PFSK-1 (cell line): ENCODE results near the gene RASSF3.

Experiments used
- FOXP2 ChIP-seq: optimal IDR thresholded peaks from 2 replicates; pipeline ENCODE3; 2011; ENCODE audit warnings: borderline replicate concordance, control low read depth, inconsistent platforms; ENCODE audit not compliant: insufficient read depth; ENCODE audit errors: extremely low read length, extremely low read depth
- POLR2AphosphoS5 ChIP-seq: IDR thresholded peaks from 2 replicates; pipeline ENCODE4 v1.6.1; 2012; ENCODE audit warnings: low read depth, mild to moderate bottlenecking, control low read depth, low read length, moderate library complexity
- SIN3A ChIP-seq: IDR thresholded peaks from 2 replicates; pipeline ENCODE4 v1.6.1; 2012; ENCODE audit warnings: mild to moderate bottlenecking, low read length, moderate library complexity, borderline replicate concordance; ENCODE audit not compliant: insufficient read depth
- TAF1 ChIP-seq: IDR thresholded peaks from 2 replicates; pipeline ENCODE4 v1.6.1; 2012; ENCODE audit warnings: low read length, control low read depth, borderline replicate concordance; ENCODE audit not compliant: insufficient read depth
- TF ChIP-seq, protein P1 (sequence below), 2 experiments: IDR thresholded peaks; 2 replicates each; pipeline versions ENCODE4 v1.6.1 to v1.8.0; 2011 to 2012; ENCODE audit warnings: low read depth in 2 of 2, low read length in 2 of 2, control low read depth in 1 of 2, inconsistent platforms in 1 of 2, mild to moderate bottlenecking in 1 of 2, moderate library complexity in 1 of 2; ENCODE audit not compliant: insufficient read depth in 1 of 2

Gene RASSF3

GRCh38 chr12:64574837-64575236 is 35.5 kb upstream of the RASSF3 start:
- TF ChIP-seq POLR2AphosphoS5 (no peak), TAF1 (no peak), SIN3A (no peak), FOXP2 (no peak)
- TF ChIP-seq, protein P1, sequence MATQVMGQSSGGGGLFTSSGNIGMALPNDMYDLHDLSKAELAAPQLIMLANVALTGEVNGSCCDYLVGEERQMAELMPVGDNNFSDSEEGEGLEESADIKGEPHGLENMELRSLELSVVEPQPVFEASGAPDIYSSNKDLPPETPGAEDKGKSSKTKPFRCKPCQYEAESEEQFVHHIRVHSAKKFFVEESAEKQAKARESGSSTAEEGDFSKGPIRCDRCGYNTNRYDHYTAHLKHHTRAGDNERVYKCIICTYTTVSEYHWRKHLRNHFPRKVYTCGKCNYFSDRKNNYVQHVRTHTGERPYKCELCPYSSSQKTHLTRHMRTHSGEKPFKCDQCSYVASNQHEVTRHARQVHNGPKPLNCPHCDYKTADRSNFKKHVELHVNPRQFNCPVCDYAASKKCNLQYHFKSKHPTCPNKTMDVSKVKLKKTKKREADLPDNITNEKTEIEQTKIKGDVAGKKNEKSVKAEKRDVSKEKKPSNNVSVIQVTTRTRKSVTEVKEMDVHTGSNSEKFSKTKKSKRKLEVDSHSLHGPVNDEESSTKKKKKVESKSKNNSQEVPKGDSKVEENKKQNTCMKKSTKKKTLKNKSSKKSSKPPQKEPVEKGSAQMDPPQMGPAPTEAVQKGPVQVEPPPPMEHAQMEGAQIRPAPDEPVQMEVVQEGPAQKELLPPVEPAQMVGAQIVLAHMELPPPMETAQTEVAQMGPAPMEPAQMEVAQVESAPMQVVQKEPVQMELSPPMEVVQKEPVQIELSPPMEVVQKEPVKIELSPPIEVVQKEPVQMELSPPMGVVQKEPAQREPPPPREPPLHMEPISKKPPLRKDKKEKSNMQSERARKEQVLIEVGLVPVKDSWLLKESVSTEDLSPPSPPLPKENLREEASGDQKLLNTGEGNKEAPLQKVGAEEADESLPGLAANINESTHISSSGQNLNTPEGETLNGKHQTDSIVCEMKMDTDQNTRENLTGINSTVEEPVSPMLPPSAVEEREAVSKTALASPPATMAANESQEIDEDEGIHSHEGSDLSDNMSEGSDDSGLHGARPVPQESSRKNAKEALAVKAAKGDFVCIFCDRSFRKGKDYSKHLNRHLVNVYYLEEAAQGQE (IDR thresholded peaks at IDR 0.05; ENCODE audit: insufficient read depth in 1 of 2, low read depth in 2 of 2, low read length in 2 of 2) = no peak

DNA sequence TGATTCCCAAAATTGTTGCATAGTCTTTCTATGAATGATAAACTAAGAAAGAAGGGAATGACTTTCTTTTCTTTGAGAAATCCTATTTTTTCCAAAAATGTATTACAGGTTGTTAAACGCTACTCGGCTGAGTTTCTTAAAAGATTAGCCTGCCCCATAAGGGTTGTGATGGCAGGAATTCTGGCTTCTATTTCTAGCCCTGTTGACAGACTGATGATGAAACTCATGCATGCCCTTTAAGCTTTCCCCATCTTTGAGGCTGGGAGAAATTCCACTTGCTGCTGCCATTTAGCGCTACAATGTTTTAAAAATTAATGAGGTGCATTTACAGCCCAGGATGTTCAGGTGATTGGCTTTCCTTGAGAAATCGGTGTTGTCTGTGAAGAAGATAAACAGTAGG is 33.2 kb upstream of the RASSF3 start:
- TF ChIP-seq SIN3A (no peak), TAF1 (no peak), POLR2AphosphoS5 (no peak)
- TF ChIP-seq, protein P1 (IDR thresholded peaks at IDR 0.05; ENCODE audit: insufficient read depth in 1 of 2, low read depth in 2 of 2, low read length in 2 of 2) = no peak

DNA sequence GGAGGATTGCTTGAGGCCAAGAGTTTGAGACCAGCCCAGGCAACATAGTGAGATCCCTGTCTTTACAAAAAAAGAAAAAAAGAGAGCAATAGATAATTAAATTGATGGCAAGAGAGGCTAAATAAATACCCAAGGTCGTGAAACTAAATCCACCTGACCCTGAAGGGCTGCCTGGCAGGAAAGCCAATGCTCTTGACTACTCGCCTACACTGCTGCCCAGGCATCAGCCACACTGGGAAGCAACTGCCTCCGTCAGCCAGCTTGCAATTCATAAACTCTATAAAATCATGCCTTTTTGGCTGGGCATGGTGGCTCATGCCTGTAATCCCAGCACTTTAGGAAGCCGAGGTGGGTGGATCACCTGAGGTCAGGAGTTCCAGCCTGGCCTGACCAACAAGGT is 31.7 kb upstream of the RASSF3 start:
- TF ChIP-seq FOXP2 = no peak
- no peak for TF ChIP-seq SIN3A
- no peak for TF ChIP-seq TAF1

DNA sequence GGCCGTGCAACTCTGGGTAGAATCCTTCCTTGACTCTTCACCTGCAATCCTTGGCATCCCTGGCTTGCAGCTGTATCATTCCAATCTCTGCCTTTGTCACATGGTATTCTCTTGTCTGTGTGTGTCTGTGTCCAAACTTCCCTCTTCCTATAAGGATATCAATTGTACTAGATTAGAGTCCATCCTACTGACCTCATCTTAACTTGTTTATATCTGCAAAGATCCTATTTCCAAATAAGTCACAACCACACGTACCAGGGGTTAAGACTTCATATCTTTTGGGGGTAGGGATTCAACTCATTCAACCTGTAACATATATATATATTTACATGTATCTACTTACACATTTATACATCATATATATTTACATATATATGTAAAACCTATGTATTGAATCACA is 29.6 kb upstream of the RASSF3 start:
- TF ChIP-seq, protein P1 (IDR thresholded peaks at IDR 0.05; ENCODE audit: insufficient read depth in 1 of 2, low read depth in 2 of 2, low read length in 2 of 2) = no peak
- no peak for TF ChIP-seq TAF1
- TF ChIP-seq SIN3A = no peak
- TF ChIP-seq FOXP2 = no peak
- TF ChIP-seq POLR2AphosphoS5 = no peak

GRCh38 chr12:64582114-64582513 is 28.2 kb upstream of the RASSF3 start:
- TF ChIP-seq SIN3A (no peak), TAF1 (no peak), FOXP2 (no peak), POLR2AphosphoS5 (no peak)
- TF ChIP-seq, protein P1 (IDR thresholded peaks at IDR 0.05; ENCODE audit: insufficient read depth in 1 of 2, low read depth in 2 of 2, low read length in 2 of 2) = no peak

DNA sequence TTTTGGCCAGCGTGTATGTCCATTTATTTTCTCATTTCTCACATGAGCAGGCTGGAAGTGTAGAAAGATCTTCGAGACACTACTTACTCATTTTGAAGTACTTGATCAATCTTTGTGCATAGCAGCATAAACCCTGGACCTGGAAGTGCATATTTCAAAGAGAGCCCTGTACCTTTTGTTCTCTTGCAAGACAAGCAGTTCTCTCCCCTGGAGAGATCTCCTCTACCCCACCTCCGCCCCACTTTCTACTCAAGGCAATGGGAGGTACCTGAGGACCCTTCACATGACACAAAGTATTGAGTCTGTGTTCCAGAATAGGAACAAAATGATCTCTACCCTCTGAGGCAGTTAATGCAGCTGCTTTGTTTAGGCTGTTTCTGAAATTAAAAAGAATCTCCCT is 27.4 kb upstream of the RASSF3 start:
- TF ChIP-seq POLR2AphosphoS5 = no peak
- no peak for TF ChIP-seq FOXP2
- TF ChIP-seq, protein P1 (IDR thresholded peaks at IDR 0.05; ENCODE audit: insufficient read depth in 1 of 2, low read depth in 2 of 2, low read length in 2 of 2) = no peak
- no peak for TF ChIP-seq TAF1
- no peak for TF ChIP-seq SIN3A
